H1 (cell line): ENCODE measurements around the gene GTF2IRD1. TPM values are rescaled to one million over a fixed set of nuclear protein-coding genes. Genes with fewer than 3 reads are reported as not detected.

ENCODE experiments used
- CEBPB ChIP-seq: IDR thresholded peaks from 2 replicates; pipeline ENCODE4 v1.6.1; 2012; ENCODE audit warnings: low read depth, low read length
- CHD1 ChIP-seq: IDR thresholded peaks from 2 replicates; pipeline ENCODE4 v1.6.1; 2012; ENCODE audit warnings: low read depth, low read length, improper control_type of control experiment
- CHD2 ChIP-seq: IDR thresholded peaks from 2 replicates; pipeline ENCODE4 v1.6.1; 2012; ENCODE audit warnings: low read length, improper control_type of control experiment
- FOSL1 ChIP-seq: IDR thresholded peaks from 2 replicates; pipeline ENCODE4 v1.6.1; 2011; ENCODE audit warnings: mild to moderate bottlenecking, low read depth, low read length, moderate library complexity; ENCODE audit not compliant: insufficient read depth
- KDM4A ChIP-seq: IDR thresholded peaks from one replicate; pipeline ENCODE4 v1.7.1; 2012; ENCODE audit warnings: low read depth, mild to moderate bottlenecking, moderate library complexity, low read length, inconsistent platforms; ENCODE audit not compliant: severe bottlenecking
- MAFK ChIP-seq: IDR thresholded peaks from 2 replicates; pipeline ENCODE4 v1.6.1; 2012; ENCODE audit warnings: low read depth, mild to moderate bottlenecking, improper control_type of control experiment, low read length
- NRF1 ChIP-seq: IDR thresholded peaks from 2 replicates; pipeline ENCODE4 v1.6.1; 2011; ENCODE audit warnings: mild to moderate bottlenecking, low read depth, low read length, improper control_type of control experiment
- PHF8 ChIP-seq: fragments of 200-600 bp; sonication (generic); conservative IDR thresholded peaks from 2 replicates; pipeline ENCODE4 v1.7.1; 2012; ENCODE audit warnings: low read depth, mild to moderate bottlenecking, inconsistent platforms, low read length, moderate library complexity
- POLR2AphosphoS5 ChIP-seq: IDR thresholded peaks from 2 replicates; pipeline ENCODE4 v1.6.1; 2011; ENCODE audit warnings: low read depth, low read length
- RBBP5 ChIP-seq: IDR thresholded peaks from 2 replicates; pipeline ENCODE4 v1.7.1; 2012; ENCODE audit warnings: low read depth, mild to moderate bottlenecking, inconsistent platforms, low read length, moderate library complexity, borderline replicate concordance
- SIX5 ChIP-seq: IDR thresholded peaks from 2 replicates; pipeline ENCODE4 v1.6.1; 2011; ENCODE audit warnings: mild to moderate bottlenecking, low read depth, low read length
- TBP ChIP-seq: IDR thresholded peaks from 2 replicates; pipeline ENCODE4 v1.6.1; 2011; ENCODE audit warnings: low read depth, low read length, improper control_type of control experiment
- polyA plus RNA-seq, 7 experiments: library from polyadenylated mRNA; depleted of rRNA in 3 of 7; stranded (reverse) in 5 of 7; unstranded in 2 of 7; fragments of >200 nt in 5 of 7; fragments of 200-250 nt in 2 of 7; gene quantifications; 1 replicate in 5 of 7; 2 replicates in 1 of 7; 4 replicates in 1 of 7; pipeline versions ENCODE4 v1.2.1 to v1.2.3, GENCODE V29; 2011 to 2013; ENCODE audit warnings: missing spikeins in 2 of 7, mixed read lengths in 2 of 7
- total RNA-seq: library from RNA; stranded (reverse); fragmentation: NEBNext Ultra II Directional; extraction: Animal tissue kit (Norgen Biotek cat#: 25700); gene quantifications from 2 replicates; pipeline ENCODE4 v1.2.1, GENCODE V29; 2021
- TF ChIP-seq, protein P1 (sequence below): fragments of 300-600 bp; sonication (generic); IDR thresholded peaks from 2 replicates; pipeline ENCODE4 v1.7.1; 2012; ENCODE audit warnings: low read length, moderate library complexity, mild to moderate bottlenecking, inconsistent platforms; ENCODE audit not compliant: insufficient replicate concordance

The GTF2IRD1 gene
- total and polyA plus RNA-seq, 2 of the 8 experiments (the other 6 are each of a cell fraction or from before 2014, with no cell fraction given): 27.4 to 45.4 TPM

DNA sequence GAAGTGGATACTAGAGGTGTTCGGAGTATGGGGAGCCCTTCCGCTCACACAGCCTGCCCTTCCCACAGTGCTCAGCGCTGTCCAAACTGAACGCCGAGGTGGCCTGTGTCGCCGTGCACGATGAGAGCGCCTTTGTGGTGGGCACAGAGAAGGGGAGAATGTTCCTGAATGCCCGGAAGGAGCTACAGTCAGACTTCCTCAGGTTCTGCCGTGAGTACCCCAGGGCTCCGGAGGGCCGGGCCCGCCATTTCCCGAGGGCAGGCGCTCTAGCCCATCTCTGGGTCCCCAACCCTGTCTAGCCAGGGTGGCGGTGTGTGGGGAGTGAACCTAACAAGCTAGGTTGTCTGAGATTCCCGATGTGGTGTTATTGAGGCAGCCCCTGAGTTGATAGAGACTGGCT, 59.1 kb downstream of the GTF2IRD1 start (continued):
- TF ChIP-seq, protein P1, sequence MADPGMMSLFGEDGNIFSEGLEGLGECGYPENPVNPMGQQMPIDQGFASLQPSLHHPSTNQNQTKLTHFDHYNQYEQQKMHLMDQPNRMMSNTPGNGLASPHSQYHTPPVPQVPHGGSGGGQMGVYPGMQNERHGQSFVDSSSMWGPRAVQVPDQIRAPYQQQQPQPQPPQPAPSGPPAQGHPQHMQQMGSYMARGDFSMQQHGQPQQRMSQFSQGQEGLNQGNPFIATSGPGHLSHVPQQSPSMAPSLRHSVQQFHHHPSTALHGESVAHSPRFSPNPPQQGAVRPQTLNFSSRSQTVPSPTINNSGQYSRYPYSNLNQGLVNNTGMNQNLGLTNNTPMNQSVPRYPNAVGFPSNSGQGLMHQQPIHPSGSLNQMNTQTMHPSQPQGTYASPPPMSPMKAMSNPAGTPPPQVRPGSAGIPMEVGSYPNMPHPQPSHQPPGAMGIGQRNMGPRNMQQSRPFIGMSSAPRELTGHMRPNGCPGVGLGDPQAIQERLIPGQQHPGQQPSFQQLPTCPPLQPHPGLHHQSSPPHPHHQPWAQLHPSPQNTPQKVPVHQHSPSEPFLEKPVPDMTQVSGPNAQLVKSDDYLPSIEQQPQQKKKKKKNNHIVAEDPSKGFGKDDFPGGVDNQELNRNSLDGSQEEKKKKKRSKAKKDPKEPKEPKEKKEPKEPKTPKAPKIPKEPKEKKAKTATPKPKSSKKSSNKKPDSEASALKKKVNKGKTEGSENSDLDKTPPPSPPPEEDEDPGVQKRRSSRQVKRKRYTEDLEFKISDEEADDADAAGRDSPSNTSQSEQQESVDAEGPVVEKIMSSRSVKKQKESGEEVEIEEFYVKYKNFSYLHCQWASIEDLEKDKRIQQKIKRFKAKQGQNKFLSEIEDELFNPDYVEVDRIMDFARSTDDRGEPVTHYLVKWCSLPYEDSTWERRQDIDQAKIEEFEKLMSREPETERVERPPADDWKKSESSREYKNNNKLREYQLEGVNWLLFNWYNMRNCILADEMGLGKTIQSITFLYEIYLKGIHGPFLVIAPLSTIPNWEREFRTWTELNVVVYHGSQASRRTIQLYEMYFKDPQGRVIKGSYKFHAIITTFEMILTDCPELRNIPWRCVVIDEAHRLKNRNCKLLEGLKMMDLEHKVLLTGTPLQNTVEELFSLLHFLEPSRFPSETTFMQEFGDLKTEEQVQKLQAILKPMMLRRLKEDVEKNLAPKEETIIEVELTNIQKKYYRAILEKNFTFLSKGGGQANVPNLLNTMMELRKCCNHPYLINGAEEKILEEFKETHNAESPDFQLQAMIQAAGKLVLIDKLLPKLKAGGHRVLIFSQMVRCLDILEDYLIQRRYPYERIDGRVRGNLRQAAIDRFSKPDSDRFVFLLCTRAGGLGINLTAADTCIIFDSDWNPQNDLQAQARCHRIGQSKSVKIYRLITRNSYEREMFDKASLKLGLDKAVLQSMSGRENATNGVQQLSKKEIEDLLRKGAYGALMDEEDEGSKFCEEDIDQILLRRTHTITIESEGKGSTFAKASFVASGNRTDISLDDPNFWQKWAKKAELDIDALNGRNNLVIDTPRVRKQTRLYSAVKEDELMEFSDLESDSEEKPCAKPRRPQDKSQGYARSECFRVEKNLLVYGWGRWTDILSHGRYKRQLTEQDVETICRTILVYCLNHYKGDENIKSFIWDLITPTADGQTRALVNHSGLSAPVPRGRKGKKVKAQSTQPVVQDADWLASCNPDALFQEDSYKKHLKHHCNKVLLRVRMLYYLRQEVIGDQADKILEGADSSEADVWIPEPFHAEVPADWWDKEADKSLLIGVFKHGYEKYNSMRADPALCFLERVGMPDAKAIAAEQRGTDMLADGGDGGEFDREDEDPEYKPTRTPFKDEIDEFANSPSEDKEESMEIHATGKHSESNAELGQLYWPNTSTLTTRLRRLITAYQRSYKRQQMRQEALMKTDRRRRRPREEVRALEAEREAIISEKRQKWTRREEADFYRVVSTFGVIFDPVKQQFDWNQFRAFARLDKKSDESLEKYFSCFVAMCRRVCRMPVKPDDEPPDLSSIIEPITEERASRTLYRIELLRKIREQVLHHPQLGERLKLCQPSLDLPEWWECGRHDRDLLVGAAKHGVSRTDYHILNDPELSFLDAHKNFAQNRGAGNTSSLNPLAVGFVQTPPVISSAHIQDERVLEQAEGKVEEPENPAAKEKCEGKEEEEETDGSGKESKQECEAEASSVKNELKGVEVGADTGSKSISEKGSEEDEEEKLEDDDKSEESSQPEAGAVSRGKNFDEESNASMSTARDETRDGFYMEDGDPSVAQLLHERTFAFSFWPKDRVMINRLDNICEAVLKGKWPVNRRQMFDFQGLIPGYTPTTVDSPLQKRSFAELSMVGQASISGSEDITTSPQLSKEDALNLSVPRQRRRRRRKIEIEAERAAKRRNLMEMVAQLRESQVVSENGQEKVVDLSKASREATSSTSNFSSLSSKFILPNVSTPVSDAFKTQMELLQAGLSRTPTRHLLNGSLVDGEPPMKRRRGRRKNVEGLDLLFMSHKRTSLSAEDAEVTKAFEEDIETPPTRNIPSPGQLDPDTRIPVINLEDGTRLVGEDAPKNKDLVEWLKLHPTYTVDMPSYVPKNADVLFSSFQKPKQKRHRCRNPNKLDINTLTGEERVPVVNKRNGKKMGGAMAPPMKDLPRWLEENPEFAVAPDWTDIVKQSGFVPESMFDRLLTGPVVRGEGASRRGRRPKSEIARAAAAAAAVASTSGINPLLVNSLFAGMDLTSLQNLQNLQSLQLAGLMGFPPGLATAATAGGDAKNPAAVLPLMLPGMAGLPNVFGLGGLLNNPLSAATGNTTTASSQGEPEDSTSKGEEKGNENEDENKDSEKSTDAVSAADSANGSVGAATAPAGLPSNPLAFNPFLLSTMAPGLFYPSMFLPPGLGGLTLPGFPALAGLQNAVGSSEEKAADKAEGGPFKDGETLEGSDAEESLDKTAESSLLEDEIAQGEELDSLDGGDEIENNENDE: no peak
- TF ChIP-seq RBBP5: no peak
- TF ChIP-seq CHD1: no peak
- TF ChIP-seq MAFK: no peak
- no peak for TF ChIP-seq PHF8
- no peak for TF ChIP-seq SIX5
- TF ChIP-seq TBP: no peak
- TF ChIP-seq CEBPB: no peak
- TF ChIP-seq NRF1: no peak
- no peak for TF ChIP-seq POLR2AphosphoS5
- TF ChIP-seq KDM4A: no peak
- no peak for TF ChIP-seq CHD2
- TF ChIP-seq FOSL1: no peak
